HG02852 (cell line): ENCODE measurements around the gene PTPRM.

Source experiments
- ATAC-seq: cut with Tn5 transposase; IDR thresholded peaks from one replicate; pipeline ENCODE4 v1.9.1; 2021; ENCODE audit warnings: mild to moderate bottlenecking, moderate library complexity; ENCODE audit not compliant: unreplicated experiment

PTPRM gene

GRCh38 chr18:7749510-7749981 lies 182.4 kb downstream of the PTPRM start:
- no peak for ATAC-seq

- no peak for ATAC-seq
Measured at GRCh38 chr18:7750095-7750663, 183.1 kb downstream of the PTPRM start.

GRCh38 chr18:7750966-7751365 lies 183.8 kb downstream of the PTPRM start:
- no peak for ATAC-seq

GRCh38 chr18:7754258-7754657 lies 187.1 kb downstream of the PTPRM start:
- no peak for ATAC-seq

GRCh38 chr18:7754725-7755181 lies 187.6 kb downstream of the PTPRM start:
- ATAC-seq = no peak

GRCh38 chr18:7755753-7756475 lies 188.8 kb downstream of the PTPRM start:
- no peak for ATAC-seq

GRCh38 chr18:7757175-7757574 lies 190.1 kb downstream of the PTPRM start:
- ATAC-seq = no peak

- ATAC-seq = no peak
Measured at GRCh38 chr18:7758764-7759163, 191.6 kb downstream of the PTPRM start.

GRCh38 chr18:7760967-7761948 lies 194.1 kb downstream of the PTPRM start:
- no peak for ATAC-seq

- no peak for ATAC-seq
Measured at GRCh38 chr18:7764405-7764804, 197.3 kb downstream of the PTPRM start.

- no peak for ATAC-seq
Measured at GRCh38 chr18:7766346-7766745, 199.2 kb downstream of the PTPRM start.

GRCh38 chr18:7766817-7767216 lies 199.7 kb downstream of the PTPRM start:
- ATAC-seq = no peak

- ATAC-seq = no peak
Measured at GRCh38 chr18:7770908-7771307, 203.8 kb downstream of the PTPRM start.

- no peak for ATAC-seq
Measured at GRCh38 chr18:7772510-7772888, 205.4 kb downstream of the PTPRM start.

GRCh38 chr18:7772951-7773350 lies 205.8 kb downstream of the PTPRM start:
- no peak for ATAC-seq

GRCh38 chr18:7775128-7775527 lies 208.0 kb downstream of the PTPRM start:
- no peak for ATAC-seq

GRCh38 chr18:7775843-7776242 lies 208.7 kb downstream of the PTPRM start:
- ATAC-seq = no peak

- no peak for ATAC-seq
Measured at GRCh38 chr18:7778181-7778580, 211.1 kb downstream of the PTPRM start.

GRCh38 chr18:7779211-7779610 lies 212.1 kb downstream of the PTPRM start:
- no peak for ATAC-seq

GRCh38 chr18:7784171-7784570 lies 217.1 kb downstream of the PTPRM start:
- ATAC-seq = no peak

GRCh38 chr18:7786569-7786968 lies 219.5 kb downstream of the PTPRM start:
- no peak for ATAC-seq
